NCI-H128 (cell line): ENCODE measurements around the gene OR52K1.

Experiments
- DNase-seq: peaks from one replicate; lab custom pipeline; 2025; ENCODE audit not compliant: unreplicated experiment; lab: John Stamatoyannopoulos, UW

The OR52K1 gene

GRCh38 chr11:4482445-4482844, at the start of gene OR52K1:
Gene OR52K1, plus strand, starts transcription at chr11:4482646. Its CDS starts 6,255 bp downstream, at chr11:4488901.
- DNase-seq = no peak

GRCh38 chr11:4433856-4434255, 48.6 kb upstream of the OR52K1 start:
- DNase-seq = no peak

GRCh38 chr11:4436411-4436810, 46.0 kb upstream of the OR52K1 start:
- no peak for DNase-seq

GRCh38 chr11:4441515-4441914, 40.9 kb upstream of the OR52K1 start:
- DNase-seq = no peak

GRCh38 chr11:4443232-4443891, 39.1 kb upstream of the OR52K1 start:
- DNase-seq = no peak

GRCh38 chr11:4448995-4449394, 33.5 kb upstream of the OR52K1 start, which contains the start of gene OR52K2:
Gene OR52K2, plus strand, starts transcription at chr11:4449295. Its CDS starts 45 bp downstream, at chr11:4449340.
- no peak for DNase-seq

- DNase-seq = no peak
Measured at GRCh38 chr11:4453118-4453517, 29.3 kb upstream of the OR52K1 start.

- DNase-seq = no peak
Measured at GRCh38 chr11:4454021-4454420, 28.4 kb upstream of the OR52K1 start.

- DNase-seq = no peak
Measured at GRCh38 chr11:4455419-4455818, 27.0 kb upstream of the OR52K1 start.

- DNase-seq = no peak
Measured at GRCh38 chr11:4459500-4459899, 22.9 kb upstream of the OR52K1 start.

GRCh38 chr11:4460151-4460550, 22.3 kb upstream of the OR52K1 start:
- no peak for DNase-seq

- DNase-seq = no peak
Measured at GRCh38 chr11:4464216-4465159, 18.0 kb upstream of the OR52K1 start.

GRCh38 chr11:4465407-4465806, 17.0 kb upstream of the OR52K1 start:
- no peak for DNase-seq

GRCh38 chr11:4466131-4466870, 16.1 kb upstream of the OR52K1 start:
- no peak for DNase-seq

- DNase-seq = no peak
Measured at GRCh38 chr11:4466871-4467442, 15.5 kb upstream of the OR52K1 start.

- no peak for DNase-seq
Measured at GRCh38 chr11:4467811-4468606, 14.4 kb upstream of the OR52K1 start.

GRCh38 chr11:4479644-4480043, 2.8 kb upstream of the OR52K1 start:
- DNase-seq = no peak

GRCh38 chr11:4480577-4481239, 1.7 kb upstream of the OR52K1 start:
- DNase-seq = no peak

- DNase-seq = no peak
Measured at GRCh38 chr11:4481240-4481582, 1.2 kb upstream of the OR52K1 start.

- DNase-seq = no peak
Measured at GRCh38 chr11:4484310-4484709, 1.9 kb downstream of the OR52K1 start.
